Hepatocyte (in vitro differentiated cells): Measurements from ENCODE around the gene TMEM87B.

ENCODE experiments used
- CTCF ChIP-seq: fragments of 200-600 bp; sonication (generic); IDR thresholded peaks from 2 replicates; pipeline ENCODE4 v1.5.1; 2016; ENCODE audit warnings: antibody characterized with exemption, mild to moderate bottlenecking; ENCODE audit not compliant: poor library complexity
- EZH2 ChIP-seq: fragments of 200-600 bp; sonication (generic); IDR thresholded peaks from 2 replicates; pipeline ENCODE4 v1.6.1; 2016; ENCODE audit warnings: antibody characterized with exemption, mild to moderate bottlenecking, borderline replicate concordance
- EZH2phosphoT487 ChIP-seq: fragments of 200-600 bp; sonication (generic); IDR thresholded peaks from one replicate; pipeline ENCODE4 v1.6.1; 2018; ENCODE audit warnings: antibody characterized with exemption, mild to moderate bottlenecking, low read depth, moderate library complexity; ENCODE audit not compliant: unreplicated experiment, severe bottlenecking

DNA sequence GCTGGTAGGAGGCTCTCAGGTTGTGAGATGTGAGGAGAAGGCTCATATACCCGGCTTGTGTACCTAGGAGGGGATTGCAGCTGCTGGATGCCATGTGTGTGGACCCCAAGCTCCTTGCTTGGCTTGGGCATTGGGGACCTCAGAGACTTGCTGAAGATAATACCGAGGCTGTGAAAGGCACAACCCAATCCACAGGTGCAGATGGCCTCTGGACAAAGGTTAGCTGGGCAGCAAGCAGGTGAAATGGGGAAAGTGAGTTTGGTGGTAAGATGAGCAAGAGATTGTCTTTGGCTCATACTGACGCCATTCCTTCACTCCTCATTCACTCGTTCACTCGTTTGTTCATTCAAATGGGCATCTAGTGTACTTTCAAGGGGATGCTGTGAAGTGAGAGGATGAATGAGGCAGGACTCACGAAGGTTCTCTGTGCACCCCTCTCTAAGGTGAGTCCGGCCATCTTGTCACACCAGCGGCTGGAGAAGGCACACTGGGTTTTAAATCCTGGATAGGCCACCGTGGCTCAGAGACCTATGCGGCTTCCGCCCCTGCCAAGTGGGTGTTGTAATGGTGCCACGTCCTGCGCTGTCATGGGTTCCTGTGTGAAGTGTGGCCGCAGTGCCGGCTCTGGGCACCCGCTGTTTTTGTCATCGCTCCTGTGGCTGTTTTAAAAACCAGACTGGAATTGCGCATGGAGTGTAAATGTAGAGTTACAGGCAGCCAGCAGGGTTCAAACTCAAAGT, 96.8 kb downstream of the TMEM87B start:
- TF ChIP-seq CTCF (no peak), EZH2phosphoT487 (no peak), EZH2 (no peak)
